GM21360 (cell line): ENCODE data around the gene WRNIP1.

Experiments
- ATAC-seq: cut with Tn5 transposase; IDR thresholded peaks from one replicate; pipeline ENCODE4 v1.9.1; 2021; ENCODE audit warnings: mild to moderate bottlenecking, moderate library complexity; ENCODE audit not compliant: unreplicated experiment

The WRNIP1 gene

GRCh38 chr6:2740581-2740980 is 24.6 kb upstream of the WRNIP1 start:
- ATAC-seq = no peak

GRCh38 chr6:2741756-2742155 is 23.4 kb upstream of the WRNIP1 start:
- no peak for ATAC-seq

DNA sequence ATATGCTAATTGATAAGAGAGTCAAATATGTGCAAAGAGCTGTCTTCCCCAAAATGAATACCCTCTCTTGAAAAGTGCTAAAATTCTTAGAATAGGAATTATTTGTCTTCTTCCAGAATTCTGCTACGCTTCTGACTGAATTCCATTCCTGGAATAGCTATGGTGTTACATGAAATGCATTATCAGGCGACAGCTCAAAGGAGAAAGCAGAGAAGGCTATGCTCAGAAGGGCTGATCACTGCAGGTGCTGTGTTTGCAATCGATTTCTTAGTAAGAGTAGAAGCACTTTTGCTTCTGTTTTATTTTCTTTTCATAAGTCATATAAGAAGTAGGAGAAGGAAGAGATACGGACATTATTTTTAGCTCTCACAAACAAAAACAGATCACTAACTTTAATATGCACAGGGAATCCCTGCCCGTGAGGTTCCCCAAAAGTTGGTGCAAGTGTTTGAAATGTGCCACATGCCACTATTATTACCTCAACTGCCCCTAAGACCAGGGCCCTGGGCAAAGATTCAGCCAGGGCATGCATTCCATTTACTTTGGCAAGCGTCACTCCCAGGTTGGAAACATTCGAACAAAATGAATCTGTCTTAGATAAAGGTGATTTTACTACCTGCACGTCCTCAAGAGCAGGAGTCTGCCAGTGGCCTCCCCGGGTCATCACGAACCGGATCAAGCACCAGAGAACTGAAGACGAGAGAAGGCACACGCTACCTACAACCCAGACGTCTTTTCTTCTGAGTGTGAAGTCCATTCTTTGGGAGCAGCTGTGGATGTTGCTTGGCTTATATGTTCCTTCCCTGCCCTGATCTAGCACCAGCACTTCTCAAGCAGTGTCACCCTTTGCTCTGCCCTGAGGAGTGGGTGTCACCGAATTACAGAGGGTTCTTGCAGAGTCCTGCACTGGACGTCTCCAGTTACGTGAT is 21.6 kb upstream of the WRNIP1 start:
- no peak for ATAC-seq

DNA sequence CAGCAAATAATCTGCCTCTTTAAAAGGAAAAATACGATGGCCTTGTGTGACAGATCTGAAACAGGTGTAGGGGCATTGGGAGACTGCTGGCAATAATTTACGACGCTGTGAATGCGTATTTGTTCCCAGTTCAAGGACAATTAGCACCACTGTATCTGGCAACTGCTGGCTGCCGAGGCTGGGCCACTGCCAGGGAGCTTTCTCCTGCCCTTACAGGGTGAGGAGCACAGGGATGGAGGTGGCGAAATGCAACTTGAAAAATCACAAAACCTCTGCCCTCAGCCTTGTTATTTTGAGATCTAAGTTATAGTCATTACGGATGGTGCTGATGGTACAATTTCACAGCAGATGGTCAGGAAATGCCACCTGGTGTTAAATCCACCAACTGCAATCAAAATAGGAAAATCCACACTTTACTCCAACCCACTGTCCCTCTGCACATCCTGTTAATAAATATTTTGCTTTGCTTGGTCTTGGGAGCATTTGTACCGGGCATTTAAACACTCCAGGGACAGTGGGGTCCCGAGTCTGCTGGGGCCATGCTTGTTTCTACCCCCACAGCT is 20.9 kb upstream of the WRNIP1 start:
- no peak for ATAC-seq

DNA sequence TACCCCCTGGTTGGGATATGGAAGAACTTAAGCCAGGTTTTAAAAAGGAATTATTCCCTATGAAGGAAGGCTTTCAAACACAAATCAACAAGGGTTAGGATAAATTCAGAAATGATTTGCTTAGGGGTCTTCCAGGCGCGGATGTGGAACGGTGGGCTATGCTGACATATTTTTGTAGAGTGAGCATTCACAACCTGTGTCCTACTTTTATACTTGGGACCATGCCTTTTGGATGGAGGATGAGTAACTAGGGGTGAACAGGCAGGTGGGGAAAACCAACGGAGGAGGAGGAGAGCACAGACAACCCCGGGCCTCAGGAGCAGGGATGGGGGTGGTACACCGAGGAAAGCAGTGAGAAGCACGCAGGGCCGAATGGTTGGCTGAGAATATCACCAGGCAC is 20.4 kb upstream of the WRNIP1 start:
- no peak for ATAC-seq

- ATAC-seq = no peak
Observed at GRCh38 chr6:2745246-2745645, 19.9 kb upstream of the WRNIP1 start.

- ATAC-seq = no peak
Observed at GRCh38 chr6:2746557-2747061, 18.6 kb upstream of the WRNIP1 start.

DNA sequence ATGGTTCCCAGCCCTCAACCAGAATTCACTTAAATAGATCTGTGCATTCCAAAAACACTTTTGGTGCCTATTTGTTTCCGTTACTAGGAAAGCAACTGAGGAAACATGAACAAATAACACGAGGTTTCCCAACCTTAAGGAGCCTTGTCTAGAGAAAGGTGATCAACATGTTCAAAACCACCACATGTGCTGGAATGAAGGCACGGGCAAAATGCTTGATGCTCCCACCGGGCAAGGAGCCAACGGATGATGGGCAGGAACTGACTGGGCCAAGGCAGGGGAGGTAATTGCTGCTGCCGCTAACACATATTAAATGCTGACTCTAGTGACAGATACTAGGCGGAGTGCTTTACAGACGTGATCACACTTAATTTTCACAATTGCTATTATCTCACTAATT is 17.0 kb upstream of the WRNIP1 start:
- ATAC-seq = no peak

DNA sequence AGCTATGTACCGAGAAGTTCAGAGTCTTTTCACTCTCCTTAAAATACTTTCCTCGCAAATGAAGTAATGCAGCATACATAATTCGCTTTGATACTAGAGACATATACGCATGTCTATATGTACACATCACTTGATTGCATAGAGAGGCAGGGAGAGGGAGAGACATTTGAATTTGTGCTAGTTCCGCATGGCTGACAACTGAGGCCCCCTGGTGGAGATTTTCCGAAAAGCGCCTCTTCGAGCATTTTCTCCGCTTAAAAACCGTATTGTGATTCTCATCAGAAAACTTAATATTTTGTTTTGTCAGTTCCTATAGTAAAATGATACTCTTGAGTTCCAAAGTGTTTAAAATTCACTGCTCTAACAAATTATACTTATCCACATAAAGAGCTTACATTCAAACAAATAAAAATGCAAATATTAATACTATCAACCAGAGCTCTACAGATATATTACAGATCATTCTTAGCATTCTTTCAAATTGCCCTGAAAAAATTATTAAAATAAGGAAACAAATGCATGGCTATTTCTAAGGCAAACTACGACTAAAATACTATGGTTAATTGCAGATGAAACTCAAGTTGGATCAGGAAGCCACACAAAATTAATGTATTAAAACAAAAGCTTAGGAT is 15.1 kb upstream of the WRNIP1 start:
- no peak for ATAC-seq

DNA sequence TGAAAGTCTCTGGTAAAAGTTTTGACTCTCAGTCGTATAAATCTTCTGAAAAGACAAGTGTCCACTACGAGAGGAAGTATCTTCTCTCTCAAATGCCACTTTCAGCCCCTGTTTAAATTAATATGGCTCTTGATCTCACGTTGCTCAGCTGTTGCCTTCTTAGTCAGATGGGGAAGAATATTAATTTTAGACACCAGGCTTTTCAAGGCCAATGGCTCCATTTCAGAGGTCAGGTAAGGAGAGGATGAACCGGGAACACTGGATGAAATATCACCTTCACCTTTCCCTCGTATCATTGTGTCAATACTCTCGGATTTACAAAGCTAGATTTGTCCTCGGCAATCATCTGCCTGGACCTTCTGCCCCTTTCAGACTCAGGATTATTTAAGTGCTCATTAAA is 14.4 kb upstream of the WRNIP1 start, which contains the start of gene MYLK4:
MYLK4 (minus strand) TSS at position 91 of the 400 bp plus-strand sequence. CDS start 1,628 bp downstream, outside the sequence.
- ATAC-seq = no peak

GRCh38 chr6:2751871-2752270 is 13.3 kb upstream of the WRNIP1 start:
- ATAC-seq = no peak

- ATAC-seq = no peak
Observed at GRCh38 chr6:2752477-2753109, 12.6 kb upstream of the WRNIP1 start.

DNA sequence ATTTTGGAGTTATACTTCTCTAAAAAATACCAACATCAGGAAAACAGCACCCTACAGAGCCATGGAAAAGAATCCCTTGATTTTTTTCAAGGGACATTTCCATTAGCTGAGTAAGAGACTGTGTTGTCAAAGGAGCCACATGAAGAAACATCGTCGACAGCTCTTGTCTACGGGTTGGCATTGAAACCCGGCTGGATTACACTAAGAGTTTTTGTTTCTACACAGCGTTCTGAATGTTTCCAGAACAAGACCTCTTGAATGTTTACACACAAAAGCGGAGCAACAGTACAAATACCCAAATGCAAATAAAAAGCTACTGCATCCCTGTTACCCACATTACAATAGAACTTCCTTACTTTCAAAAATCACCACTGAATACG is 12.1 kb upstream of the WRNIP1 start:
- no peak for ATAC-seq

- no peak for ATAC-seq
Observed at GRCh38 chr6:2753743-2754142, 11.4 kb upstream of the WRNIP1 start.

- no peak for ATAC-seq
Observed at GRCh38 chr6:2754393-2754792, 10.8 kb upstream of the WRNIP1 start.

DNA sequence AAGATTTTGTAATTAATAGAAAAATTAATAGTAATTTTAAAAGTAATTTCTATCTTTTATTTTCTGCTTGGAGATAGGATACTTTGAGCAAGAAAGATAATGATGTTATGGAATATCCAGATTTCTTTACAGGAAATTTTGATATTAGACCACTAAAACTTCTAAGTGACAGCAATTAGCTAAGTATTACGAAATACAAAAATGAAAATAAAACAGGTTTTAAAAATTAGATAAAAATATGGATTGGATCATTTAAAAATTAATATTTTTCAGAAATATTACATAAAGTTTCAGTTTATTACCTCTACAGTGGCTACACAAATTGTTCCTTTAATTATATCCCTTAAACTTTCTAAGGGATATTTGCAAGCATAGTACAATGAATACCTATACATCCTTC is 10.3 kb upstream of the WRNIP1 start:
- no peak for ATAC-seq

GRCh38 chr6:2755456-2755855 is 9.7 kb upstream of the WRNIP1 start:
- ATAC-seq = no peak

- no peak for ATAC-seq
Observed at GRCh38 chr6:2756241-2756640, 9.0 kb upstream of the WRNIP1 start.

GRCh38 chr6:2756687-2757224 is 8.4 kb upstream of the WRNIP1 start:
- ATAC-seq = no peak

DNA sequence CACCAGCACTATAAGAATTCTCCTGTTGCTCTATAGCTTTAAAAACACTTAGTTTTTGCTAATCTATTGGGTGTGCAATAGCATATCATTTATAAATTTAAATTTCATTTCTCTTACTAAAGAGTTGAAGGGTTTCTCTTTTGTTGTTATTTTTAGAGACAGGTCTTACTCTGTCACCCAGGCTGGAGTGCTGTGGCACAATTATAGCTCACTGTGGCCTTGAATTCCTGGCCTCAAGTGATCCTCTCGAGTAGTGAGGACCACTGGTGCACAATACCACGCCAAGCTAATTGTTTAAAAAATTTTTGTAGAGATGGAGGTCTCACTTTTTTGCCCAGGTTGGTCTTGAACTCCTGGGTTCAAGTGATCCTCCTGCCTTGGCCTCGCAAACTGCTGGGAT is 6.2 kb upstream of the WRNIP1 start:
- ATAC-seq = no peak
